NB4 (cell line): ENCODE measurements around the gene FAM240A.

Experiments
- MAX ChIP-seq: IDR thresholded peaks from 2 replicates; pipeline ENCODE4 v1.6.1; 2011; ENCODE audit warnings: low read depth, low read length
- TF ChIP-seq, protein P1 (sequence below): IDR thresholded peaks from one replicate; pipeline ENCODE4 v1.5.1; 2012; ENCODE audit warnings: low read depth, low read length

- TF ChIP-seq, protein P1, sequence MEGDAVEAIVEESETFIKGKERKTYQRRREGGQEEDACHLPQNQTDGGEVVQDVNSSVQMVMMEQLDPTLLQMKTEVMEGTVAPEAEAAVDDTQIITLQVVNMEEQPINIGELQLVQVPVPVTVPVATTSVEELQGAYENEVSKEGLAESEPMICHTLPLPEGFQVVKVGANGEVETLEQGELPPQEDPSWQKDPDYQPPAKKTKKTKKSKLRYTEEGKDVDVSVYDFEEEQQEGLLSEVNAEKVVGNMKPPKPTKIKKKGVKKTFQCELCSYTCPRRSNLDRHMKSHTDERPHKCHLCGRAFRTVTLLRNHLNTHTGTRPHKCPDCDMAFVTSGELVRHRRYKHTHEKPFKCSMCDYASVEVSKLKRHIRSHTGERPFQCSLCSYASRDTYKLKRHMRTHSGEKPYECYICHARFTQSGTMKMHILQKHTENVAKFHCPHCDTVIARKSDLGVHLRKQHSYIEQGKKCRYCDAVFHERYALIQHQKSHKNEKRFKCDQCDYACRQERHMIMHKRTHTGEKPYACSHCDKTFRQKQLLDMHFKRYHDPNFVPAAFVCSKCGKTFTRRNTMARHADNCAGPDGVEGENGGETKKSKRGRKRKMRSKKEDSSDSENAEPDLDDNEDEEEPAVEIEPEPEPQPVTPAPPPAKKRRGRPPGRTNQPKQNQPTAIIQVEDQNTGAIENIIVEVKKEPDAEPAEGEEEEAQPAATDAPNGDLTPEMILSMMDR, result no peak
- no peak for TF ChIP-seq MAX
Measured at GRCh38 chr3:46575577-46576222, 36.6 kb upstream of the FAM240A start.
